Fibroblast of skin of back (primary cell): Measurements from ENCODE around the gene INPP4A.

ENCODE experiments used
- DNase-seq: peaks from one replicate; pipeline ENCODE4 v3.0.0-alpha.2; 2013

INPP4A gene

DNA sequence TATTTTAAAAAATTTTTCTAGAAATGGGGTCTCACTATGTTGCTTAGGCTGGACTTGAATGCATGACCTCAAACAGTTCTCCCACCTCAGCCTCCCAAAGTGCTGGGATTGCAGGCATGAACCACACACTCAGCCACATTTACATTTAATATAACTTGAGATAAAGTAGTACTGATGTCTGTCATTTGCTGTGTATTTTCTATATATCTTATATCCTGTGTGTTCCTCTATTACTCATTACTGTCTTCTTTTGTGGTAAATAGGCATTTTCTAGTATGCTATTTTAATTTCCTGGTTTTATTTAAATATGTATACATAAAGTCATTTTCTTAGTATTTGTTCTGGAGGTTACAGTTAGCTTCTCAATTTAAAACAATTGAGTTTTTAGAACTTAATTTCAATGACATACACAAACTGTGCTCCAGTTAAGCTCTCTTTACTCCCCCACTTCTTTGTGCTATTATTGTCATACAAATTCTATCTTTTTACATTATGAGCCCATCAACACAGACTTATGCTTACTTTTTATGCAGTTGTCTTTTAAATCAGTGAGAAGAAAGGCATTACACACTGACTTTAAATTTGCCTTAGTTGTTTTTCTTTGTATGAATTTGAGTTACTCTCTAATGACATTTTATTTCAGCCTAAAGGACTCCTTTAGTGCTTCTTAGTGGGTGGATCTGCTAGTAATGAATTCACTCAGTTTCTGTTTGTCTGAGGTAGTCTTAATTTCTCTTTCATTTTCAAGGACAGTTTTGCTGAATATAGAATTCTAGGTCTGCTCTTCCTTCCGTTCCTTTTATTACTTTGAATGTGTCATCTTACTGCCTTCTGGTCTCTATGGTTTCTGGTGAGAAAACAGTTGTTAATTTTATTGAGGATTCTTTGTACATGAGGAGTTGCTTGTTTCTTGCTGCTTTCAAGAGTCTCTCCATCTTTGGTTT is 6.2 kb upstream of the INPP4A start:
- no peak for DNase-seq

DNA sequence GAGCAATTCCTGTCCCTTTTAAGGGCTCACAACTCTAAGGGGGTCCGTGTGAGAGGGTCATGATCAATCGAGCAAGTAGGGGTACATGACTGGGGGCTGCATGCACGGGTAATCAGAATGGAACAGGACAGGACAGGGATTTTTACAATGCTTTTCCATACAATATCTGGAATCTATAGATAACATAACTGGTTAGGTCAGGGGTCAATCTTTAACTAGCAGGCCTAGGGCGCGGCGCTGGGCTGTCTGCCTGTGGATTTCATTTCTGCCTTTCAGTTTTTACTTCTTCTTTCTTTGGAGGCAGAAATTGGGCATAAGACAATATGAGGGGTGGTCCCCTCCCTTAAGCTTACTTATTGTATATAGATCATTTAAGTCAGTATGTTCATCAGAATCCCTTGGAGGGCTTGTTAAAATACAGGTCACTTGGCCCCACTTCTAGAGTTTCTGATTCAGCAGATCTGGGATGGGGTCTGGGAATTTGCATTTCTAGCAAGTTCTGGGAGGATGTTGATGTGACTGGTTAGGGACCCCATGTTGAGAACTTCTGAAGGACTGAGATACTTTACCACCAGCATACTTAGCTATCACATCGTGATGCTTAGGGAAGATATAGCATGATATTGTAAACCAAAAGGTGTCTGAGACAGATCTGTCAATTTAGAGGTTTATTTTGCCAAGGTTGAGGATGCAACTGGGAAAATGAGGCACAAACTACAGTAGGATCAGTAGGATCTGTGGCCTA is 2.8 kb upstream of the INPP4A start:
- no peak for DNase-seq

DNA sequence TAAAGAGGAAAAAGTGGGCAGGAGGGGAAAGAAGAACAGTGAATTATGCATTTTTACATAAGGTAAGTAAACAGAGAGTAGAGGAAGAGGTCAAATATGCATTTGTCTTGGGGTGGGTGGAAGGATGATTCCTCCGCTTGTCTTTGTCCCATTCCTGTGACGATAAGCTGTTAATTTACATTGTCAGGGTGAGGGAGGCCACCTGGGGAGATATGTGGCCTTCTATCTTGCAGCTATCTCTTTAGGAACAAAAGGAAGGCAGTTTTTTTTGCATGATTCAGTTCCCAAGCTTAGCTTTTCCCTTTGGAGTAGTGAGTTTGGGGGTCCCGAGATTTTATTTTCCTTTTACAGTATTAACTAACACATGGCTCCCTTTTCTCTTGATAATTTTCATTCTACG is 2.2 kb upstream of the INPP4A start:
- DNase-seq: no peak

DNA sequence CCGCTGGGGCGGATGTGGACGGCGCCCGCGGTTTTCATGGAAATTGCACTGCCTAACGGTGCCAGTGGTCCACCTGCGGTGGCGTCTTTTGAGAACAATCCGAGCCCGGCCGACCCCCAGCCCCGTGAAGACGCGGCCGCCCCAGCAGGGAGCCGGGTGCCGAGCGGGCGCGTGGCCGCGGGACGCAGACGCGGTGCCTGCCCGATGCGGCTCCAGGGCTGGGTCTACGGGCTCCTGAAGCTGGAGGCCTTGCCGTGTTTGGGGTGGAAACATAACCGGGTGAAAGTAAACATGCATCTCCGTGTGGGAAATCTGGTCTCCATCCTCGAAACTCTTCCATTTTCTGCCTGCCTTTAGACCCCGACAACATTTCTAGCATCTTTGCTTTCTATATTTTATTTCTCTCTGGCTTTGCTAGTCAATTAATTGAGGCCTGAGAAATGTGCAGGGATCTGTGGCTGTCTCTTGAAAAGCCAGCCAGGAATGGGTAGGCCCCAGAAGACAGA is 572 bp downstream of the INPP4A start:
- peak; percentile 19 for DNase-seq

DNA sequence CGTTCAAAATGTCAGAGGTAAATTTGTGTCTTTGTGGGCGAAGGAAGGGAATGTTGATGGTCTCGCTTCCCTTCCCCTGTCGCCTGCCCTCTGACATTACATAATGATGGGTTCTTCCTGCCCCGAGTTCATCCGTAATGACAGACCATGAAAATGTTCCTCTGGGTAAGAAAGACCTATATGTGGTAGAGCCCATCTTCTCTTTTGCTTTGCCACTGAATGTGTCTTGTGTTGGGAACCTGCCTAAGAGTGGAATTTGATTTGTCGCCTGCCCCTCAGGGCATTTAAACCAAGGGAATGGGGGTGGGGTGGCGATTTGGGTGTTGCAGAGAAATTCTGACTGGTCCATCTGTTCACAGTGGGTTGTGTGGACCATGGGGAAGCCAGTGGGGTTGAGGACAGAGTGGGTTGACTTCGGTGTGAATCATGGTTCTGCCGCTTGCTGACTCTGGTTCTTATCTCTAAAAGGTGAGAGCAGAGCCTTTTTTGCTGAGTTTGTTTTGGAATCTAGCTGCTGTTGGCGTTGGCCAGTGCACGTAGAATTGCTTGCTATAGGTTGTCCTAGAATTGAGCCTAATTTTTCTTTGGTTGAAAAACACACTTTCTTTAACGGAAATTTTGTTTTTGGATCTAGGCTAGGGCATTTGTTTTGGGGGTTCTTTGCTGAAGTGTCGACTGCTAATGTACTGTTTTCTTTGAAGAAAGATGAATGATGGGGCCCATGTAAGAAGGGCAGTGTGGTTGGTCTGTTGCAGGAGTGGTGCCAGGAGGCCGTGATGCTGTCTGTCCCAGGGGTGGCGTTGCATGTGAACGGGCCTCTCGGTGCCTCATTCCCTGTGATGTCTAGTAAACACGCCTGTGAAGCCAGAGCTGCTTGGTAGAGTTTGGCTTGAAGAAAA is 1.3 kb downstream of the INPP4A start:
- DNase-seq: no peak

DNA sequence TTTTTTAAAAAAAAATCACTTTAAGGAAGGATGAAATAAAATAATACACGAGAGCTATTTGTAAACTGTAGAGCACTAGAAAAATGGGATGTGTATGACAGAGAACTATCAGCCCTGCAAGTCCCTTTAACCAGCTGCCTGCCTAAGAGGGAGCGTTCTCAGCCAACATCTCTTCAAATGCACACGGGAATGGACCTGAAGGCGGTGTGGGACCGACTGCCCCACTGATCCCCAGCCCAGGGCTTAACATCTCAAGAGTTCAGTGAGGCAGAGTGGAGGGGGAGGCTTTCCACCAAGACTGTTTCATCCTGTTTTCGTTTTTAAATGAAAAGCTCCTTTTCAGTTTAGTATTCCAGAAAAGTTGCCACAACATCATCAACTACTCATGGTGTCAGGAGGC is 2.2 kb downstream of the INPP4A start:
- DNase-seq: no peak

DNA sequence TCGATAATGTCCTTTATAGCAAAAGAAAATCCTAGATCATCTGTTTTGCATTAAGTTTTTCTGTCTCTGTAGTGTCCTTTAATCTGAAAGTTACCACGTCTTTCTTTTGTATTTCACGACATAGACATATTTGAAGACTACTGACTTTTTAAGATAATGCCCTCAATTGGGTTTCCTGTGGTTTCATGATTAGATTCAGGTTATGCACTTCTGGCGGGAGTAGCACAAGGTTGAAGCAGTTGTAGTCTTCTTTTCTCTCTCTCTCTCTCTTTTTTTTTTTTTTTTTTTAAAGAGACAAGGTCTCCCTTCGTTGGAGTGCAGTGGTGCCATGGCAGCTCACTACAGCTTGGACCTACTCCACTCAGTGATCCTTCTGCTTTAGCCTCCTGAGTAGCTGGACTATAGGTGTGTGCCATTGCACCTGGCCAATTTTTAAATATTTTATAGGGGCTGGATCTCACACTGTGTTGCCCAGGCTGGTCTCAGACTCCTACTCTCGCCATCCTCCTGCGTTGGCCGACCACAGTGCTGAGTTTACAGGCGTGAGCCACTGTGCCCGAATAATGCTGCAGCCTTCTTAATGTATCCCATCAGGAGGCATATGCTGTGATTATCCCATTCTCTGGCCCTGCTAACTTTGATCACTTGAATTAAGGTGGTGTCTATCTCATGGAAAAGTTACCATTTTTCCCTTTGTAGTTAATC is 3.9 kb downstream of the INPP4A start:
- no peak for DNase-seq

DNA sequence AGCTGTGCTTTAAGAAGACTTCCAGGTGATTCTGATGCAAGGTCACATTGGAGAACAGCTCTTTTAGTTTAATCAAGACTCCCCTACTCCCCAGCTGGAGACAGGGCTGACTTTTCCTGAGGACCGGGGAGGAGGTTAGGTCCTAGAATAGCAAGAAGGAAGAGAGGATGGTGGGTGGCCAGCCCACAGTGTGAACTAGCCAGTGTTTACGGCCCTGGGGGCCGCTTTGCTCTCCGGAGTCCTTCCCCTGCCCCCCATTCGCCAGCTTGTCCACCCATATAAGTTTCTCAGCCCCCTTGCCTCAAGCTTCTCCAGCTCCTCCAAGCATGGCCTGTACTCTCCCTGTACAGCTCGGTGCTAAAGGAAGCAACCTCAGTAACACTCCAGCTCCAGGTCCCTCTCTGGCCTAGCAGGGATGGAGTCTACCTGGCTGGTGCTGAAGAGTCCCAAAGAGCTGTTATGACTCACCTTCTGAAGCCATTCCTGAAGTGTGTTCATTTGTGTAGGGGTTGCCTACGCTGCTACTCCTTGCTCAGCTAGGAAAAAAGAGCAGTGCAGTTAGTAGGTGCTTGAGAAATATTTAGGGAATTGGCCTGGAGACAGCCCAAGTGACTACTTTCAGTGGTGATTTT is 7.9 kb downstream of the INPP4A start:
- no peak for DNase-seq

DNA sequence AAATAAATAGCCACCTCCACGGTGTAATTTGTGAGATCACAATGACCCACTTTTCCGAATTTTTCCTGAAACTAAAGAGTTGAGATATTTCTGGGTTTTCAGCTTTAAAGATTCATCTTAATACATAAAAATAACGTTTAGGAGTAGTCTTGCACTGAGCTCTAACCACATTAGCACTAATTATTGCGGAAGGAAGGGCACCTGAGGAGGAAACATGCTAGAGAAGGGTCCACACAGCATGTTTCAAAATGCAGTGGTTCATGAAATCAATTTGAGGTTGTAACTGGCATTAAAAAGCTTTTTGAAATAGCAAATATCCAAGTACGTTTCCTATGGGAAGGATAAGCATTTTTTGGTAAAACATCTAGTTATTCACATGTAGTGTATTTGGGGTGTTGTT is 8.4 kb downstream of the INPP4A start:
- DNase-seq: no peak

DNA sequence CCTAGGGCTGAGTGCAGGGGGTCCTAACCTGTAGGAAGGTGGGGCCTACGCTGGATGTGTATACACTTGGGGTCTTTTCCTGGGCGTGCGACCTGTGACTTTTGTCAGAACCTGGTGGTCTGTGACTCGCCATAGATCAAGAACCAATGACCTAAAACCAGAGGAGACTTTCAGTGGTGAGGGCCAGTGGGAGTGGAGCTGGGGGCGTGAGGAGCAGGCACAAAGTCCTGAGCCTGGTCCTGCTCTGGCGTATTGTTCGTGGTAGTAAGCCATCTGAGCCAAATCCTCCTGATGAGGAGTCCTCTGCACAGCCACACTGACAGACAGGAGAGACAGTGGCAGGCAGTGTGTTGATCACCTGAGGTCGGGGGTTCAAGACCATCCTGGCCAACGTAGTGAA is 8.9 kb downstream of the INPP4A start:
- DNase-seq: no peak

DNA sequence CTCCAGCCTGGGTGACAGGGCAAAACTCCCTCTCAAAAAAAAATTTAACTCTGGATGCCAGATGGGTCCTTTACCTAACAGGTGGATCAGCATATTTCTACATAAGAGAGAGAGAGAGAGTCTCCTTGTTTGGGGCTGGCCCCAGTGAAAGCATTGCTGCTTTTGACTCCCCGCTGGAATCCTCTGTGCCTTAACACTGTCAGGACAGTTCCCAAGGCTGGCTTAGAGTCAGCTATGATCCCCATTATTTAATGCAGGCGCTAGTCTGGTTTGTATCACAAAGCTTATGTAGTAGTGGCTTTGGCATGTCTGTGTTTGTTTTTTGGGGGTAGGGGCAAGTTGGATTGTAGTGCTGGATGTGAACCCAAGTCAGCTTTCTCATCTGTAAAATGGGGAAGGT is 9.4 kb downstream of the INPP4A start:
- DNase-seq: peak; percentile 24

DNA sequence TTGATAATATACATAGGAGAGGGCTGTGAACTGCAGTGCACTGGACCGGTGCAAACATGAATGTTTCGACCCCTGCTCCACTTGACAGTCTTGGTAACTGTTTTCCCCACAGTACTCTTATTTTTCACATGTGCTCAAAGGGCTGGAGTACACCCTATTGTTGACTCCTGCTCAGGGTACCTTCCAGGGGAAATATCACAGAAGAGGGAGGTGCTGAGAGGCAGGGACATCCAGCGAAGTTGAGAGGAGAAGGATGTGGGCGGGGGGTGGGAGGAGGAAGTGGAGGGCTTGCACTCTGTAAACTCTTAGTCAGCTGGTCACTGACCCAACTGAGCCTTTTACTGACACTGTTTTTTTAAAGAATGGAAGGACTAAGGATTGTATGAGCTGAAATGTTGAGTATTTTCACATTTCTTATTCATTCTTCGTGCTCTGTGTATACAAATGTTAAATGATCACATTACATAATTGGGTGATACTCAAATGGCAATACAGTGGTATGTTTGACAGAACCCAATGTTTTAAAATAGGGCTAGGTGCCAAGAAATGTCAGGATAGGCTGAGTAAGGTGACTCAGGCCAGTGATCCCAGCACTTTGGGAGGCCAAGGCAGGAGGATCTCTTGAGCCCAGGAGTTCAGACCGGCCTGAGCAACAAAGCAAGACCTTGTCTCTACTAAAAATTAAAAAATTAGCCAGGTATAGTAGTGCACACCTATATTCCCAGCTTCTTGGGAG is 10.0 kb downstream of the INPP4A start:
- DNase-seq: peak; percentile 23

DNA sequence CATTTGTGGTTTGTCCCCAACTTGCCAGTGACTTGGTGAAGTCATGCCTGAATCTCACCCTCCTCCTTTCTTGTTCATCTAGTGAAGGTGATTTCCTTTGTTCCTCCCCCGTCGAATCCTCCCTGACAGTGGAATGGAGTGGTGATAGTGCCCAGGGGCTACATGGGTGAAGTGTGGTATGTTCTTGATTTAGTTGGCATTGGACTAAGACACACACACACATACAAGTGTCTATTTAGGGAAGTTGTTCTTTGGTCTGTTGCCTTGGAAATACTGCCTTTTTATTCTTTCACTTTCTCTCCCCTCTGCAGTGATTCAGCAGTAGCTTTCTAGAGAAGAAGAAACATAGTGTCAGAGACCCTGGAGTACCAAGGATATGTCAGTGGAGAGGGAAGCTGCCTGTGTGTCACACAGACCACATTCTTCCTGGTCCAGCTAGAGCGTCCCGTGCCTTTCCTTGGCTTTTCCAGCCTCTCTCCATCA is 10.9 kb downstream of the INPP4A start:
- peak; percentile 25 for DNase-seq

DNA sequence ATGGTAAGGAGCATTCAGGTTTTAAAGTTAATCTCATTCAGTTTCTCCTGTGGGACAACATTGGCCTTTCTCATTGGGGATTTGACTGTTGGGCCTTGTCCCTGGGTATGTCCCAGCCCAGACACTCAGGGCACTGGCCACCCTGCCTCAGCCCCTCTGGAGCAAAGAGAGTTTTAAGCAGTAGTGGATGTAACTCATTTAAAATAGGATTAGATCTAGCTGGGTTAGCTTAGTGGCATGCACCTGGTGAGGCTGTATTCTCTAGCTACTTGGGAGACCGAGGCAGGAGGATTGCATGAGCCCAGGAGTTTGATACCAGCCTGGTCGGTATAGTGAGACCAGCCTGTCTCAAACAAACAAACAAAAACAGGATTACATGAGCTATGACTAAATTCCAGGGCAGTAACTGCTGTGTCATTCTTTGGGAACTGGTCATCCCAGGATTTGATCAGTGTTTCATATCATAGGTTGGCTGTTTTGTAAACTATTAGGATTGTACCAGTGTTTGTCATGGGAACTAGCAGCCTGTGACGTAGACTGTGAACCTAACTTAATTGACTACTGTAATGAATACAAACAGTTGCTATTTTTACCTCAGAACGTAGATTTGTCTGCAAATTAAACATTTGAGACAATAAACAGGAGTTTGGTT is 12.5 kb downstream of the INPP4A start:
- peak; percentile 65 for DNase-seq

DNA sequence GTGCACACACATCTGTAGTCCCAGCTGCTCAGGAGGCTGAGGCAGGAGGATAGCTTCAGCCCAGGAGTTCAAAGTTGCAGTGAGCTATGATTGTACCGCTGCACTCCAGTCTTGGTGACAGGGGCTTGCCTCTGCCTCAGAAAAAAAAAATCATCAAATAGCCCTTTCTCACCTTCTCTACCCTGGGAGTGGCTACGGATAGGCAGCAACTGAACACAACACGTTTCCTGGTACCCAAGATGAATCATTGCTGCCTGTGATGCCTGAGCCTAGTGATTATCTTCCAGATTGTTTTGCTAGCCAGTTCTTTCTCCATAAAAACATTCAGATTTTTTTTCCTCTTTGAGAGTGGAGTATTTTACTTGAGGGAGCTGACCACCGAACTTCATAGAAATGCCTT is 13.5 kb downstream of the INPP4A start:
- DNase-seq: no peak

DNA sequence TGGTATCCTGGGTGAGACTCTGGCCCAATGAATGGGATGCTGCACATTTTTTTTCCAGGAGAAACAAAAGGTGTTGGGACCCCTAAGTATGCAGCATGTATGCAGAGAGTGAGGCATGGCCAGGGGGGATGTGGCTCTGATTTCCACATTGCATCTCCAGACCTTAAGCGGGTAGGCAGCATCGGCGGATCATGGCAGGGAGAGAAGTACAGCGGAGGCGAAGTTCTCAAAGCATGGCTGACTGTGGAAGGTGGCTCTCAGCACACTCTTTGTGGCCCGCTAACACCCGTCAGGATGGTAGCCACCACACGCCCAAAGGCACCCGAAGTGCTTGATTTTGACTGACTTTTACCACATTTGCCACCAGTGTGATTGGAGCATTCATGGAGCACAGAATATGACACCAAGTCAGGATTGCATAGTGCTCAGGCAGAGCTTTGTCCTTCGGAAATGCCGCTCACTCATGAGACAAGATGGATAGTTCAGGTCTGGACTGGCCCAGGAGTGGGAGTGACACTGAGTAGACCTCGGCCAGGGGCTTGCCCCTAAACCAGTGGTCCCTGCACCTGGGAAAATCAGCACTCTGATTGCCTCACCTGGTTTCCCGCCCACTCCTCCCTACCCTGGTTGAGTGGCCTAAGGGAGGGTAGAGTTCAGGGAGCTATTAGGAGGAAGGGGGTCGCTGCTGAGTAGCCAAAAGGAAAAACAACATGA is 14.2 kb downstream of the INPP4A start:
- DNase-seq: no peak

DNA sequence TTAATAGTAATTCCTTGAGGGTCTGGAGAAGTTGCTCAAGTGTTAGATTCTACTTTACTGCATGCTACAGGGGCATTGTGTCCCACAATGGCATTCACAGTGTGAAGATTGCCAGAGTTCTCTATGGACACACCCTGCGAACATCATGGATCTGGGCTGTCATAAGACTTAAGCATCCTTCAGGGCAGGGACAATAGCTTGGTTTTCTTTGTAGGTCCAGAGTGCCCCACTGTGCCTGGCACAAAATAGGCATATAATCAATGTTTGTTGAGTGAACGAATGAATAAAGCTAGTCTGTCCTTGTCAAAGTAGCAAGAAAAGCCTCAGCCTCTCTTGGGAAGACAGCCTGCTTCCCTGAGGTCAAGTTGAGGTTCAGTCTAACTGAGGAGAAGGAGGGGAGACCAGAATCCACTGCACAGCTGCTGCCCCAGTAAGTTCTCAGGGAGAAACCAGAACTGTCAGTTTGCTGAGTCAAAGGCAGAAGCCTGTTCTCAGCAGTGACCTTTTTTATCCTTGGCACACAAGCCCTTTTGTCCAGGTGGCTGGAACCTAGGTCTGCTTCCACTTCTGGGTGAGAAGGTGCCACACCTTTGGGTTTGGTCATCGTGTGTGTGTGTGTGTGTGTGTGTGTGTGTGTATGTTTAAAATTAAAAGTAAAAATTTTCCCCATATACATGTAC is 15.0 kb downstream of the INPP4A start:
- DNase-seq: no peak
